Tibial artery (tissue), 4 donors: ENCODE measurements around the gene CA10.

Experiments used
- DNase-seq, 2 donors: peaks; one replicate each; pipeline ENCODE4 v3.0.0-alpha.2; 2019
- H3K27ac ChIP-seq, 2 donors: fragments of 200-600 bp; sonication (generic) in 1 of 2; 1 replicate in 1 of 2; 2 replicates in 1 of 2; pipeline ENCODE4 v1.5.1; 2018 to 2019; ENCODE audit warnings: mild to moderate bottlenecking in 1 of 2
- H3K27me3 ChIP-seq, 2 donors: fragments of 200-600 bp; sonication (generic) in 1 of 2; one replicate each; pipeline versions ENCODE4 v1.5.1 to v1.6.0; 2016 to 2019
- H3K36me3 ChIP-seq, 3 donors: fragments of 200-600 bp; sonication (generic) in 2 of 3; one replicate each; pipeline ENCODE4 v1.5.1; 2016 to 2019; ENCODE audit warnings: mild to moderate bottlenecking in 2 of 3
- H3K4me1 ChIP-seq, 4 donors: fragments of 200-600 bp; sonication (generic) in 2 of 4; 1 replicate in 3 of 4; 2 replicates in 1 of 4; pipeline ENCODE4 v1.5.1; 2016 to 2019
- H3K4me3 ChIP-seq, 2 donors: fragments of 200-600 bp; sonication (generic) in 1 of 2; 1 replicate in 1 of 2; 2 replicates in 1 of 2; pipeline ENCODE4 v1.5.1; 2018 to 2019; ENCODE audit warnings: mild to moderate bottlenecking in 2 of 2
- H3K9me3 ChIP-seq, 3 donors: fragments of 200-600 bp; sonication (generic) in 1 of 3; one replicate each; pipeline ENCODE4 v1.5.1; 2016 to 2019
- CTCF ChIP-seq, 2 experiments: fragments of 200-600 bp in 1 of 2; fragments of 450-650 bp in 1 of 2; IDR thresholded peaks; one replicate each; pipeline ENCODE4 v1.5.1; 2017 to 2019; ENCODE audit warnings: antibody characterized with exemption in 2 of 2, mild to moderate bottlenecking in 1 of 2, moderate library complexity in 1 of 2
- intact Hi-C: fragments of 100-400 bp; cut with DNase I; formaldehyde crosslinking; loops from one replicate; pipeline ENCODE4 v1.15.0; 2023; ENCODE audit warnings: low total_unique reads

CA10 gene

DNA sequence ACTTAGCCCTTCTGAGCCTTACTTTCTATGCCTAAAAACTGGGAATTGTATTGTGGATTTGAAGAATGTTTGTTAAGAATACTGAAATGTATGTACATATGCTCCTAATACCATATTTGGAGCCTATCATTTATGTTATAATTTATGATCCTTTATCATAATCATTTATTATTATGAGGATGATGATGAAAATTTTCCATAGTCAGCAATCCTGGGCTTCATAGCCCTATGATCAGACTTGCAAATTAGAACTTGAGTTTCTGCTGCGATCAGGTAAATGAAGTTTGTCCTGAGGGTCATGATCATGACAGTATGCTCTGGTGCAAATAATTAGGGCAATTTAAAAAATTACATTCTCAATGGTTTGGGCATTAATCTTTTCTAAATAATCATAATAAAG, 147.4 kb downstream of the CA10 start:
- Histone ChIP-seq H3K4me3 (no peak overlapping the region), H3K36me3 (no peaks in the 10 kb centered on the region), H3K4me1 (no peaks in the 10 kb centered on the region), H3K27me3 (no peaks in the 10 kb centered on the region), H3K27ac (no peak overlapping the region), H3K9me3 (no peaks in the 10 kb centered on the region)
- intact Hi-C loops = no loop called here
- DNase-seq = no peak
- no peak for TF ChIP-seq CTCF (IDR thresholded peaks at IDR 0.05)

DNA sequence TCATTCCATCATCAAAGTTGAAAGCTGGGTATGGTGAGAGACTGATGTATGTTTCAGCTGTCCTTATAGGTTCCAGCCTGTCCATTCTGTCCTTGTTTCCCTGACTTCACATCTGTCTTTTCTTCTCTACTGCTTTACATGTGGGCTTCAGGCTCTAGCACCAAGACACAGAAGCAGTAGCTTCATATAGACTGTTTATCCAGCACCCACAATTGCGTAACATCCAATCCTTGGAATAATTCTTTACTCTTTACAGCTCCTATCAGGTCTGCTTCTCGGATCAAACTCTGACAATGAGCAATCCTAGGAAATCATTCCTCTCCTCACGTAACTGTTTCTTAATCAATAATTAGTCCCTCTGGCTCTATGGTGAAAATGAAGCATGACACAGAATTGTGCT, 158.9 kb downstream of the CA10 start:
- no peak for DNase-seq
- Histone ChIP-seq H3K27me3 (no peaks in the 10 kb centered on the region), H3K4me3 (no peak overlapping the region), H3K36me3 (no peaks in the 10 kb centered on the region), H3K4me1 (no peaks in the 10 kb centered on the region), H3K9me3 (no peaks in the 10 kb centered on the region), H3K27ac (no peak overlapping the region)
- intact Hi-C loops = no loop called here
- TF ChIP-seq CTCF (IDR thresholded peaks at IDR 0.05) = no peak

DNA sequence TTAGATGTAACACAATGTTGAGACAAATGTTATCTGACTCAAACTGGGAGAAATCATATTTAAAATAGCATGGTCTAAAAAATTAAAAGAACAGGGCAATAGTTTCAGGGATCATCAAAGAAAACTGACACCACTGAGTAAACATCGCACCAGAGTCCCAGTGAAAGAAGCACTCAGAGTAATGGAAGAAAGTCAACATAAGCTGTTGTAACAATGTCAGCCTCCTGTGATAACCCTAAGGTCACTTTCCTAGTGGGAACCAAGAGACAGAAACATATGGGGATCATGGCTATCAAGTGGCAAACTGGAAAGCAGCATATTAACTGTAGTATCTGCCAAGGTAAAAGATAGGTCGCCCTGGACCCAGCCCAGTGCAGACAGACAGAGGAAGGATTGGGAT, 160.8 kb downstream of the CA10 start:
- no peak for TF ChIP-seq CTCF (IDR thresholded peaks at IDR 0.05)
- intact Hi-C loops = no loop called here
- H3K27ac ChIP-seq = no peak overlapping the region
- no peaks in the 10 kb centered on the region for H3K36me3 ChIP-seq
- H3K27me3 ChIP-seq = no peaks in the 10 kb centered on the region
- no peak for DNase-seq
- H3K4me1 ChIP-seq = no peaks in the 10 kb centered on the region
- H3K9me3 ChIP-seq = no peaks in the 10 kb centered on the region
- no peak overlapping the region for H3K4me3 ChIP-seq

DNA sequence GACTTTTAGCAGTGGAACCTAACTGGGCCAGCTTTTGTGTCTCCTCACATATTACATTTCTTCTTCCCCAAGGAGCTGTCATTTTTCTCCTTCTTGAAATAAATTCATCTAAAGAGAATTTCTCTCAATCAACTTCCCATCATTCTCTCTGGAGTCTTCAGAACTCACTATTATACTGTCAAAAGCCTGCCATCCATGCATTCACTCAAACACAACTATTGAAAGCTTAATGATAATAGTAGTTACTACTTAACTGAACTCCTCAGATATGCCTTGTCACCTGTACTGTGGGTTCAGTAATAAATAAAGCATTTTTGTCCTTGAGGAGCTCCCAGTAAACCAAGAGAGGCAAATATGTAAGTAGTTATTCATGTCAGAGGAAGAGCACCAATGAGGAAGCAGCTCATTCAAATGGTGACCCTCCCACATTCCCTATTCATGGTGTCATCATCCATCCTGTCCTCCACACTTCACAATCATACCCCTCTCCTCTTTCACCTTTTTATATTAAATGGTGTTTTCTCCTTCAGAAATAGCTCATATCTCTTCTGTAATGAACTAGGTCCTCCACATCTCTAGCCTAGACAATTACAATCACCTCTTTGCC, 162.6 kb downstream of the CA10 start:
- DNase-seq = no peak
- intact Hi-C loops = no loop called here
- no peak for TF ChIP-seq CTCF (IDR thresholded peaks at IDR 0.05)

DNA sequence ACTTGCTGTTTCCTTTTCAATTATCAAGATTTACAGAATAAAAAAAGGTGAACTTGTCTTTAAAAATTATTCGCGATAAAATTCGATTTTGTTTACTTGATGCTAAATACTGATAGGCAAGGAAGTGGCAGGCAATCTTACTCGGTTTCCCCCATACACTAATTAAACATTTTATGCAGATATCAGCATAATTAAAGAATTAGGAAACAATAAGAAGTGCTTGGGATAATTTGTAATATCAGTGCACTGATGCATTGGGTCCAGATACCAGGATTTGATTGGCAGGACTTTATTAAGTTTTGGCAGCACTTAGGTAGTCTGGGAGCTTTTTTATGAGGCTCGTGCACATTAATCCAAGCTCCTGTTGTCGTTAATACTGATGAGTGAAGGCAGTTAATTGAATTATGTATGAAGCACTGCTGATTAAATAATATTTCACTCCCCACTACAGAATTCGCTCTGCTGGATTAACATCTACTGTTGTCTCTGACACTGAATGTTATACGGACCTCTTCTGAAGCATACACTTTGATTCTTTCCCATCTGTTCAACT, 165.6 kb downstream of the CA10 start:
- Histone ChIP-seq H3K36me3 (no peaks in the 10 kb centered on the region), H3K4me1 (no peaks in the 10 kb centered on the region), H3K27me3 (no peaks in the 10 kb centered on the region), H3K9me3 (no peaks in the 10 kb centered on the region), H3K27ac (no peak overlapping the region), H3K4me3 (no peak overlapping the region)
- TF ChIP-seq CTCF (IDR thresholded peaks at IDR 0.05) = no peak
- intact Hi-C loops = no loop called here
- no peak for DNase-seq

More for the DNA sequence above, 162.6 kb downstream of the CA10 start:
- Histone ChIP-seq H3K4me1 (no peaks in the 10 kb centered on the region), H3K27me3 (no peaks in the 10 kb centered on the region), H3K27ac (no peak overlapping the region), H3K36me3 (no peaks in the 10 kb centered on the region), H3K9me3 (no peaks in the 10 kb centered on the region), H3K4me3 (no peak overlapping the region)

DNA sequence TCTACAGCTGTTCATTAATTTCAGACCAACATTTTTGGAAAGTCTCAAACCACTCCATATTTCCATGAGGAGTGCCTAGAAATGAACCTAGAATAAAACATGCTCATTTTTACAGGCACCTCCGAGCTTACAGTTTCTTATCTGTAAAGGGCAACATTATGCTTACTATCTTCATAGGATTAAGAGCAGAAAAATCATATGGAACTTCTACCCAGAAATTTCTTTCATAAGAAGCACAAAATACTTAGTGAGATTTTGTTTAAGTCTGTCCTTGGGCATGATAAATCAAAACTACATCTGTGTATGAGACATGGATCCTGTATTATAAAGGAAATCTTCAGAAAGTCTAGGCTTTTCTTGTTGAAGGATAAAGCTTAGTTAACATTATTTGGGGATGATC, 187.4 kb downstream of the CA10 start:
- no peak for DNase-seq
- no peaks in the 10 kb centered on the region for H3K9me3 ChIP-seq
- H3K36me3 ChIP-seq = no peaks in the 10 kb centered on the region
- intact Hi-C loops = no loop called here
- H3K27me3 ChIP-seq = no peaks in the 10 kb centered on the region
- H3K4me1 ChIP-seq = no peaks in the 10 kb centered on the region
- no peak overlapping the region for H3K4me3 ChIP-seq
- TF ChIP-seq CTCF (IDR thresholded peaks at IDR 0.05) = no peak
- no peak overlapping the region for H3K27ac ChIP-seq
